Activated T-helper 1 cell treated with anti-CD3 and anti-CD28 coated beads, Interleukin-12 subunit alpha, Interleukin-12 subunit beta, Interleukin-2, Interleukin-4 antibody, amounts not matched to agents 30 ng/mL and 10 ng/mL and 1 ng/mL, durations not matched to agents 14 hours and 24 hours and 36 hours (primary cell): ENCODE measurements around the gene SREBF2. TPM values are rescaled to one million over a fixed set of nuclear protein-coding genes. Genes with fewer than 3 reads are reported as not detected.

Experiments
- DNase-seq: peaks from one replicate; pipeline ENCODE4 v3.0.0; 2021; ENCODE audit warnings: low spot score
- H3K27ac Mint-ChIP-seq: one replicate; pipeline ENCODE4 v1.8.0; 2021; ENCODE audit warnings: mild to moderate bottlenecking, mixed read lengths
- H3K27me3 Mint-ChIP-seq: one replicate; pipeline ENCODE4 v1.8.0; 2022; ENCODE audit warnings: mild to moderate bottlenecking, moderate library complexity, mixed read lengths; ENCODE audit not compliant: insufficient read depth
- H3K36me3 Mint-ChIP-seq: one replicate; pipeline ENCODE4 v1.8.0; 2021; ENCODE audit warnings: low read depth, mixed read lengths
- H3K4me1 Mint-ChIP-seq: one replicate; pipeline ENCODE4 v1.8.0; 2021; ENCODE audit warnings: low read depth, mixed read lengths
- H3K4me3 Mint-ChIP-seq: one replicate; pipeline ENCODE4 v1.8.0; 2021; ENCODE audit warnings: mild to moderate bottlenecking, moderate library complexity, mixed read lengths
- H3K9me3 Mint-ChIP-seq: one replicate; pipeline ENCODE4 v1.8.0; 2021; ENCODE audit warnings: mixed read lengths
- intact Hi-C: fragments of 100-400 bp; cut with micrococcal nuclease; formaldehyde crosslinking; loops from one replicate; pipeline ENCODE4 v1.15.1; 2024
- total RNA-seq: library from RNA; stranded (reverse); gene quantifications from 2 replicates; pipeline ENCODE4 v1.2.3, GENCODE V29; 2022

The SREBF2 gene
- total RNA-seq, 1 donor from 2014 or later: 245 TPM

DNA sequence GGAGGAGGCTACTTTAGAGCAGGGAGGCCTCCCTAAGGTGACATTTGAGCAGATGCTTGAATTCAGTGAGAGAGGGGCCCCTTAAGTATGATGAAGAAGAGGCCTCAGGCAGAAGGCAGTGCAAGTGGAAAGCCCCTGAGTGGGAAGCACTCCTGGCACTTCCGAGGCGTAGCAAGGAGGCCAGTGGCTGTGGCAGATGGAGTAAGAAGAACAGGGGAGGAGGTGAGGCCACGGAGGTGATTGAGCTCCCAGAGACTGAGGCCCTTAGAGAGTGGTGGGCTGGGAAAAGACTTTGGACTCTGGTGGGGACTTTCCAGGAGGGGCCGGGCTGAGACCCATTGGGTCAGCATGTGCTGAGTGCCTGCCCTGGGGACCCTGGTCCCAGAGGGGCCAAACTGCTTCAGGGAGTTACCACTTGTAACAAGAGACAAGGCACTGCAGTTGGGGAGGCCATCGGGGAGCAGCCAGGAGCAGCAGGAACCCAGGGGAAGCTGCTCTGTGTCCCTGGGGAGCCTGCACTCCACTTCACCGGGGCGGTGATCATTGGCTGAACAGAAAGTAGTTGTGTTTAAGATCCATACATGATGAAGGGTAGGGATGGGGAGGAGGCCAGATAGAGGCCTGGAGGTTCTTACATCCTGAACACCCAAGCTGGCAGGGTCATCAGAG, 116.5 kb downstream of the SREBF2 start:
- Mint-ChIP-seq H3K4me1 (peaks cover 38% of the 10 kb centered on the region), H3K9me3 (no peaks in the 10 kb centered on the region), H3K36me3 (peaks cover 9% of the 10 kb centered on the region), H3K27ac (no peak overlapping the region), H3K27me3 (no peaks in the 10 kb centered on the region), H3K4me3 (no peak overlapping the region)
- intact Hi-C loops: loop anchor here (10.0 kb wide), 1 partner anchor 505 kb away; the partner anchor contains the start of gene TOB2
- DNase-seq: no peak

DNA sequence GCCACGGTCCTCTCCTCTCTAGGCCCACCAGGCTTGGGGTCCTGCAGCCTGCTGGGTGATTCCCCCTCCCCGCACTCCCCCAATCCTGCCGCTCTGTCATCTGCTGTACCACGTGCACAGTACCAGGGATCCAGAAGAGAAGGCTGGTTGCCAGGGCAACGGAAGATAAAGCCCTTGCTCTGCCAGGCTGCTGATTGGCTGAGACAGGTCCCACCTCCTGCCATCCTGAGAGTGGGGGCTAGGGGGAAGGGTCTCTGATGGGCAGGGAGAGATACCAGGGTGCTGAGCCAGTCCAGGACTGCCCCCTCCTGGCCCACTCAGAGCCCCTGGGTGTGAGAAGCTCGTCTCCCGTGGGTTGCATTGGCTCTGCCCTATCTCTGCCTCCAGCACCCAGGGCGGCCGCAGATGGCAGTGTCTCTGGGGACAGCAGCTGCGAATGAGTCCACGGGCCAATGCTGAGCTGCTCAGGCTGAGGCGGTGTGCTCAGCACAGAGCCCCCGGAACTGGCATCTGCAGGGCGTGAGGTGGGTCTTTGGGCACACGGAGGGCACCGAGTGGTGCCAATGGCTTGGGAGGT, 119.1 kb downstream of the SREBF2 start, which contains the start of gene SMIM45:
TSS of gene SMIM45 (plus strand) at position 253 of the 577 bp plus-strand sequence.
- no peaks in the 10 kb centered on the region for H3K36me3 Mint-ChIP-seq
- no peak for DNase-seq
- peaks cover 21% of the 10 kb centered on the region for H3K4me1 Mint-ChIP-seq
- H3K9me3 Mint-ChIP-seq: no peaks in the 10 kb centered on the region
- H3K4me3 Mint-ChIP-seq: no peak within 1 kb of the TSS
- H3K27me3 Mint-ChIP-seq: no peaks in the 10 kb centered on the region
- no peak within 1 kb of the TSS for H3K27ac Mint-ChIP-seq
- intact Hi-C loops: no loop called here

DNA sequence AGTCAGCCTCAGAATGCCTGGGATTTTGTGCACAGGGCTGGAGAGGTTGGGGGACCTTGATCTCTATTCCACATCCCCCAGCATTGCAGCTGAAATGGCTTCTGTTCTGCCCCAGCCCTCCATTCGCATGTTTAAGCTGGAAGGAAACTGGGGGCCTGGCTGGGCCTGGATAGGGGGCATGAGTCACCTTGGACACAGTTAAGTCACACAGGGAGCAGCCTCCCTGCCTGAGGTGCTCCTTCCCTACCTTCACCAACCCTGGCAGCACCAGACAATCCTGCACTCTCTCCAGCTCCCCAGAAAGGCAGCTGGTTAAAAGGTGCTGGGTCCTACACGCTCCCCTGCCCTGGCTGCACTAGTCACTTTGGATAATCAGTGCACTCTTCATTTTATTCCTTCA, 119.8 kb downstream of the SREBF2 start:
- intact Hi-C loops: no loop called here
- H3K4me3 Mint-ChIP-seq: no peak overlapping the region

More for the DNA sequence above, 119.8 kb downstream of the SREBF2 start:
- DNase-seq: no peak
- H3K27ac Mint-ChIP-seq: no peak overlapping the region
- H3K9me3 Mint-ChIP-seq: no peaks in the 10 kb centered on the region
- no peaks in the 10 kb centered on the region for H3K36me3 Mint-ChIP-seq
- peaks cover 20% of the 10 kb centered on the region for H3K4me1 Mint-ChIP-seq
- peaks cover 3% of the 10 kb centered on the region for H3K27me3 Mint-ChIP-seq

Other genes starting within 250 kb of the SREBF2 start
- 21.4 and 22.6 TPM in 2 replicates for gene PMM1, start 243.3 kb upstream of the SREBF2 start, total RNA-seq
- 84.8 and 86.4 TPM in 2 replicates for gene DESI1, start 212.1 kb upstream of the SREBF2 start, total RNA-seq
- 367 and 368 TPM in 2 replicates for gene XRCC6, start 211.8 kb upstream of the SREBF2 start, total RNA-seq
- 337 and 339 TPM in 2 replicates for gene SNU13, start 144.2 kb upstream of the SREBF2 start, total RNA-seq
- 22.3 TPM in 2 replicates for gene MEI1, start 133.6 kb upstream of the SREBF2 start, total RNA-seq
- 18.0 and 19.6 TPM in 2 replicates for gene CCDC134, start 32.4 kb upstream of the SREBF2 start, total RNA-seq
- 5.8 and 6.1 TPM in 2 replicates for gene SHISA8, start 82.0 kb downstream of the SREBF2 start, total RNA-seq
- gene TNFRSF13C, start 93.7 kb downstream of the SREBF2 start, total RNA-seq: 3.0 and 3.2 TPM in 2 replicates
- gene CENPM, start 114.0 kb downstream of the SREBF2 start, total RNA-seq: 82.0 and 84.6 TPM in 2 replicates
- gene SEPTIN3, start 136.3 kb downstream of the SREBF2 start, total RNA-seq: 7.0 and 7.9 TPM in 2 replicates
- 1.5 and 2.3 TPM in 2 replicates for gene WBP2NL, start 165.7 kb downstream of the SREBF2 start, total RNA-seq
- gene NAGA, start 237.7 kb downstream of the SREBF2 start, total RNA-seq: 30.5 and 30.9 TPM in 2 replicates
- gene PHETA2, start 241.1 kb downstream of the SREBF2 start, total RNA-seq: 5.6 and 5.9 TPM in 2 replicates
- 53.9 and 58.2 TPM in 2 replicates for gene SMDT1, start 246.6 kb downstream of the SREBF2 start, total RNA-seq